Fibroblast of mammary gland (primary cell): Measurements from ENCODE around the gene SENP6.
"Not testable (repeated sequence)": the region's sequence is repeated elsewhere in the genome, so short reads cannot be mapped to it uniquely, and the experiment has no call there.

Source experiments
- DNase-seq: peaks from one replicate; pipeline ENCODE4 v3.0.0-alpha.2; 2010; ENCODE audit warnings: low read depth
- H3K4me3 ChIP-seq: 2 replicates; pipeline ENCODE4 v1.5.1; 2011; ENCODE audit warnings: low read depth, mild to moderate bottlenecking, low read length, moderate library complexity; ENCODE audit not compliant: control insufficient read depth
- TF ChIP-seq, protein P1 (sequence below): conservative IDR thresholded peaks from 2 replicates; pipeline ENCODE4 v1.5.1; 2011; ENCODE audit warnings: low read depth, low read length, inconsistent platforms; ENCODE audit not compliant: control insufficient read depth, insufficient read depth

The SENP6 gene

GRCh38 chr6:75624335-75624734 lies 22.7 kb downstream of the SENP6 start:
- no peak for DNase-seq
- H3K4me3 ChIP-seq = no peak overlapping the region
- TF ChIP-seq, protein P1, sequence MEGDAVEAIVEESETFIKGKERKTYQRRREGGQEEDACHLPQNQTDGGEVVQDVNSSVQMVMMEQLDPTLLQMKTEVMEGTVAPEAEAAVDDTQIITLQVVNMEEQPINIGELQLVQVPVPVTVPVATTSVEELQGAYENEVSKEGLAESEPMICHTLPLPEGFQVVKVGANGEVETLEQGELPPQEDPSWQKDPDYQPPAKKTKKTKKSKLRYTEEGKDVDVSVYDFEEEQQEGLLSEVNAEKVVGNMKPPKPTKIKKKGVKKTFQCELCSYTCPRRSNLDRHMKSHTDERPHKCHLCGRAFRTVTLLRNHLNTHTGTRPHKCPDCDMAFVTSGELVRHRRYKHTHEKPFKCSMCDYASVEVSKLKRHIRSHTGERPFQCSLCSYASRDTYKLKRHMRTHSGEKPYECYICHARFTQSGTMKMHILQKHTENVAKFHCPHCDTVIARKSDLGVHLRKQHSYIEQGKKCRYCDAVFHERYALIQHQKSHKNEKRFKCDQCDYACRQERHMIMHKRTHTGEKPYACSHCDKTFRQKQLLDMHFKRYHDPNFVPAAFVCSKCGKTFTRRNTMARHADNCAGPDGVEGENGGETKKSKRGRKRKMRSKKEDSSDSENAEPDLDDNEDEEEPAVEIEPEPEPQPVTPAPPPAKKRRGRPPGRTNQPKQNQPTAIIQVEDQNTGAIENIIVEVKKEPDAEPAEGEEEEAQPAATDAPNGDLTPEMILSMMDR = no peak

- H3K4me3 ChIP-seq = no peak overlapping the region
- DNase-seq = no peak
- TF ChIP-seq, protein P1 = no peak
These were observed 23.3 kb downstream of the SENP6 start for GRCh38 chr6:75624988-75625387.

- no peak overlapping the region for H3K4me3 ChIP-seq
- DNase-seq = no peak
- TF ChIP-seq, protein P1 = no peak
These were observed 24.9 kb downstream of the SENP6 start for GRCh38 chr6:75626561-75626960.

DNA sequence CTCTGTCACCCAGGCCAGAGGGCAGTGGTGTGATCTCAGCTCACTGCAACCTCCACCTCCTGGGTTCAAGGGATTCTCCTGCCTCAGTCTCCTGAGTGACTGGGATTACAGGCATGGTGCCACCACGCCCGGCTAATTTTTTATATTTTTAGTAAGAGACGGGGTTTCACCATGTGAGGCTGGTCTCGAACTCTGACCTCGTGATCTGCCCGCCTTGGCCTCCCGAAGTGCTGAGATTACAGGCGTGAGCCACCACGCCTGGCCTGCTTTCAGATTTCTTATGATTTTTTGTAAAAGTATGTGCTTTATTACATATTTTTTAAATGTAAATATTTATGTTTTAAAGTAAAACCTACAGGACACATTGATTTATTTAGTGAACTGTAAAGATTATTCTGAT lies 26.0 kb downstream of the SENP6 start:
- not testable (repeated sequence) for H3K4me3 ChIP-seq, DNase-seq

- no peak overlapping the region for H3K4me3 ChIP-seq
- TF ChIP-seq, protein P1 = no peak
- no peak for DNase-seq
These were observed 30.4 kb downstream of the SENP6 start for GRCh38 chr6:75631859-75632635.

DNA sequence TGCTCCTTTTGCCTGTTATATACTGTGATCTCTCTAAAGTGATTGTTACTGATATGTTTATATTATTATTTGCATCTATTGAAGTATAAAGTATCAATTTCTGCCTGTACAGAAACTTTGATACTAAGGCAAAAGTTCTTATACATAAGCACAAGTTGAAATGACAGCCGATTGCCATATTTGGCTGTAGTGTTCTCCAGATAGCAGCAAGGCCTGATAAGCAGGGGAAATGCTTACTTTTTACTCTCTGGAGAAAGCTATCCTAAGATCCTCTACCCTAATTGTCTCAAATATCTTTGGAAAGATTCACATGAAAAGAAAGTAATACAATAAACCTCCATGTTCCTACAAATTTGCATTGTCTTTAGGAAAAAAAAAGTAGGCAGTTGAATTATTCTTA lies 31.4 kb downstream of the SENP6 start:
- TF ChIP-seq, protein P1 = no peak
- DNase-seq = no peak
- no peak overlapping the region for H3K4me3 ChIP-seq

- TF ChIP-seq, protein P1 = no peak
- H3K4me3 ChIP-seq = no peak overlapping the region
- DNase-seq = no peak
These were observed 40.6 kb downstream of the SENP6 start for GRCh38 chr6:75642311-75642710.
